Activated CD4-positive, alpha-beta T cell treated with anti-CD3 and anti-CD28 coated beads, Interleukin-2, Interleukin-6, amounts not matched to agents 100 ng/mL and 50 ng/mL, durations not matched to agents 16 hours and 8 hours (primary cell): ENCODE measurements around the gene C1GALT1.
"Not testable (repeated sequence)": the region's sequence is repeated elsewhere in the genome, so short reads cannot be mapped to it uniquely, and the experiment has no call there.

Source experiments
- DNase-seq: peaks from one replicate; pipeline ENCODE4 v3.0.0-alpha.2; 2020

The C1GALT1 gene

DNA sequence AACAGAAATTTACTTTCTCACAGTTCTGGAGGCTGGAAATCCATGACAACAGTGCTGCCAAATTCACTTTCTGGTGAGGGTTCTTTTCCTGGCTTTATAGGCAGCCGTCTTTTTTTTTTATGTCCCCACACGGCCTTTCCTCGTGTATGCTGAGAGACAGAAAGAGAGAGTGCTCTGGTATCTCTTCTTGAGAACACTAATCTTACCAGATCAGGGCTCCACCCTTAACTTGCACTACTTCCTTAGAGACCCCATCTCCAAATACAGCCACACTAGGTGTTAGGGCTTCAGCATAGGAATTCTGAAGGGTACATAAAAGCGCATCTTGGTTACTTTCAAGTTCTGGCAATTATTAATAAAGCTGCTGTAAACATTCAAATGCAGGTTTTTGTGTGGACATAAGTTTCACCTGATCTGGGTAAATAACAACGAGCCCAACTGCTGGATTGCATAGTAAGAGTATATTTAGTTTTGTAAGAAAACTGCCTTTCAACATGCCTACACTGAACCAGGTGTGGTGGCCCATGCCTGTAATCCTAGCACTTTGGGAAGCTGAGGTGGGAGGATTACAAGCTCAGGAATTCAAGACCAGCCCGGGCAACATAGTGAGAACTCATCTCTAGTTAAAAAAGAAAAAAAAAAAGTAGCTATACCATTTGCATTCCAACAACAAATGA, 8.2 kb upstream of the C1GALT1 start:
- no peak for DNase-seq

- DNase-seq = no peak
Observed at GRCh38 chr7:7175075-7175695, 7.2 kb upstream of the C1GALT1 start.

GRCh38 chr7:7176406-7177043, 5.8 kb upstream of the C1GALT1 start:
- DNase-seq = no peak

DNA sequence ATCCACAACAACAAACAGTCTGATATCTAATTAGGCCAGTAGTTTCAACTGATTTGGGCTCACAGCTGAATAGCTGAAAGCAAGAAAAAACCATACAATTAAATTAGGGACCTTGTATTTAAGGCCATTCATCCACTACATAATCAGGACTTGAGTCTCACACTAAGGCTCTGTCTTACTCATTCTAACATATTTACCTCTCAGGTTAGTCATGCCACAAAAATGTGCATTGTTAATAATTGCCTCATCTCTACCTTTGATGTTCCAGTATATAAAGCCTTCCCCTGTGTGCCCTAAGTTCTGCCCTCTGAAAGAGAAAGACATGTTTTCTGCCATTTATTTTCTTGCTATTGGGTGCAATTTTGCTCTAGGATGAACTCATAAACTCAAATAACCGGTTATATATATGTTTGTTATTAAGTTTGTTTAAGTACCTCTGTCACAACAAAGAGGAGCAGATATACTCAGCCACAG, 5.3 kb upstream of the C1GALT1 start:
- DNase-seq = no peak

DNA sequence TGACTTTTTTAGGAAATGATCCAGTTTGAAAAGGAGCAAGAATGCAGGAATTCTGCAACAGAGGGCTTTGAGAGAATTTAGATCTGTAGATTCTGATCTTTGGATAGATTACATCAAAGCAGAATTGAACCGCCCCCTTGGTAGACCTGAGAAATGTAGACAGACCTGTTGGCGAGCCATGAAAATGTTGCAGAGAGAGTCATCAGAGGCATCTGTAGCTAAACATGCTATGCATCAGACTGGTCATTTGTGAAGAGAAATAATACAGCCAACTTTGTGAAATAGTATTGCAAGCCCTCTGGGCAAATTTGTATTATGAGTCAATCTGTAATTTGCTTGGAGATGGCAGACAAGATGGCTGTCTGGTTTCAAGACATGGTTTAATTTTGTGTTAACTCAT, 4.3 kb upstream of the C1GALT1 start:
- DNase-seq = no peak

DNA sequence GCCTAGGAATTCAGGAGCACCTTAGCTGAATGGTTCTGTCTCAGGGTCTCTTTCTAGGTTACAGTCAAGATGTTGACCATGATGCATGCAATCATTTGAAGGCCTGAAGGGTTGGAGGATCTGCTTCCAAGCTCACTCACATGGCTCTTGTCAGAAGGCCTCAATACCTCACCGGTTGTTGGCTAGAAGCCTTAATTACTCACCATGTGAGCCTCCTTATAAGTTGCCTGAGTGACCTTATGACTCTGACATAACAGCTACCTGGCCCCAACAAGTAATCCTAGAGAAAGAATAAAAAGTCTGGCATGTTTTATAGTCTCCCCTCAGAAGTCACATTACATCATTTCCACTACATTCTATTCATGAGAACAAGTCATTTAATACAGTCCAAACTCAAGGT, 3.4 kb upstream of the C1GALT1 start:
- DNase-seq = no peak

DNA sequence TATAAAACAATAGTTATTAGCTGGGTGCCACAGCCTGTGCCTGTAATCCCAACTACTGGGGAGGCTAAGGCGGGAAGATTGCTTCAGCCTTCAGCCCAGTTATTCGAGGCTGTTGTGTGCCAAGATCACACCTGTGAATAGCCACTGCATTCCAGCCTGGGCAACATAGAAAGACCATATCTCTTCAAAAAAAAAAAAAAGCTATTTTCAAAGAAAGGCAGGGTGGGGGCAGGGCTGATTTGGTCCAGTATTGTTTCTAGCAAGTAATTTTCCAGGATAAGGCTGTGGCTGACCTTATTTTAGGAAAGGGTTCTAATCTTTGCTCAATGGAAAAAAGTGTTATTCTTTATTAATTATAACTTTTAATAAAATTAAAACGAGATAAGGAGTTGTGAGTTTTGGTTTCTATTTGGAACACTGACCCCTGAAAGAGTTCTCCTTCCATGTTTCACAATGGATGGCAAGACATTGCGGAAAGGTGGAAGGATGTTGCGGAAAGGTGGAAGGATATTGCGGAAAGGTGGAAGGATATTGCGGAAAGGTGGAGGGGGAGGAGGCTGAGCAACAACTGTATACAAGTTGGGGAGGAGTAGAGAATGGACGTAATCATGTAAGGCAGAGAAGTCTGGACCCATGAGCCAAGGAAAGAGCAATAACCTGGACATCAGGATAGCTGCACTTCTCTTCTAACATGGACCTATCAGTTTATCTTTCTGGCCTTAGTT, 1.5 kb upstream of the C1GALT1 start:
- DNase-seq = no peak

GRCh38 chr7:7181519-7182155, 707 bp upstream of the C1GALT1 start:
- peak; percentile 57 for DNase-seq

DNA sequence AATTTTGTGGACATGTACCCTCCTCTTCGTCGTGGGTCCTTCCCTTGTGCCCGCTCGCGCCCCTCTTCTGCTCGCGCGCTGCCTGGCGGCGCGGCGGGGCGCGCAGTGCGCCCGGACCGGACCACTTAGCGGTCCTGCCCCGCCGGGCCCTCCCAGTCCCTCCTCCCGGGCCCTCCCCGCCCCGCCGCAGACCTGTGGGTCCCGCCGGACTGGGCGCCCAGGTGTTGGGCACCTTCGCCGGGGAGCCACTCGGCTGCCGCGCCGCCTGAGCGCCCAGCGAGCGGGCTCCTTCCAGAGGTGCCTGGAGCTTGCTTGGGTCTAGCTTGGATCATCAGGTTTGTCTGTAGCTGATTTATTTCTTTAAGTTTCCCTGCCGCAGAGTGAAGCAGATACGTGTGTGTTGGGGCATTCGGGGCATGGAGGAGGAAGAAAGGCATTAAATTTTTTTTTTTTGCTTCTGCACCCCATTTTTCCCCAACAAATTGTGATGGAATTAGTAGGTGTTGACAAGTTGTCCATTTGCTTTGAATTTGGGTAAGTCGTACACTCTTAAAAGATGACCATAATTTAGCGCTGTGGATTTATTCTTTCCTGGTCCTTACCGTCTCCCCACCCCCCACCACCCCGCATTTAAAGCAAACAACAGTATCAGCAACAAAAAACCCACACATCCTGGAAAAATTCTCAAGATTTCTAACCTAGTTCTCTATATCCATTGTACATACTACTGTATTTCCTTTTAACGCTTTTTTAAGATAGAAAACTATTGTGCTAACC, 905 bp downstream of the C1GALT1 start:
- peak; percentile 59 for DNase-seq

DNA sequence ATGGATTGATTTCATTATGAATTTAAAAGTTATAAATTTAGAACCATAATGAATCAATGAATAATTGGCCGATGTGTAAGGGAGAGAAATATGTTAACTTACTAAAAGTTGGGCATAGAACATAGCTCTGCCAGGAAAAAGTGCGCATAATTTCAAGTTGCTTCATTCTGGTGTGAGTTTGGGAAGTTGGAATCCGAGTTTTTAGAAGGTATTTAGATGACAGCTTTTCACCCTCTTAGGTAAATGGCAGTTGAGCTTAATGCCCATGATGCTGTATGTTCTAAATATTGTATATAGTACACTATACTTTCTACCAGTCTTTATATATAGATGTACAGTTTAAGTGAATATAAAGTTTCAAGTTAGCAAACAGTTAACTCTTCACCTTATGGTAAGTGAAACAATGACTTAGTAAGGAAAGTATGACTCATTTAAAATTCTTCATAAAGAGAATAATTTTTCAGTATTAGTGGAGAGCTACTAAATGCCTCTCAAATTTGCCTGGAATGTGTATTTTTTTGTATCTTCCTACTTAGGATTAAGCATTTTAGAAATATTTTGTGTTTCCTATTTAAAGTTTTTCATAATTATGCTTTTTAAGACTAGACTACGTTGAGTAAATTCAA, 1.6 kb downstream of the C1GALT1 start:
- peak; percentile 8 for DNase-seq

GRCh38 chr7:7185371-7185989, 3.1 kb downstream of the C1GALT1 start:
- no peak for DNase-seq

DNA sequence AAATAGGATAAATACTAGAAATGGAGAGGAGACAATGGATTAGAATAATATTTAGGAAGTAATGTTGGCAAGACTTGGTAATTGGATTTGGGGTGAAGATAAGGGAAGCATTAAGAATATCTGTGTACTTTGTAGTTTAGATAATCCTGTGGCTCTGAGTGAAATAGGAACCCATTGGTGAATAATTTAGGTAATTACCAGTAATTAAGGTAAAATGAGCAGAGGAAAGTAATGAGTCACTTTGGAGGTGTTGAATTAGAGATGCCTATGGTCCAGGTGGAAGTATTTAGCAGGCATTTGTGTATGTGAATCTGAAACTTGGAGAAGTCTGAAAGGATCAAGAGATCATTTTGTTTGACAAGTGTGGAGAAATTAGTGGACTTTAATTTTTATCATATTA, 5.7 kb downstream of the C1GALT1 start:
- DNase-seq = peak; percentile 40

- DNase-seq = no peak
Observed at GRCh38 chr7:7188742-7189141, 6.4 kb downstream of the C1GALT1 start.

DNA sequence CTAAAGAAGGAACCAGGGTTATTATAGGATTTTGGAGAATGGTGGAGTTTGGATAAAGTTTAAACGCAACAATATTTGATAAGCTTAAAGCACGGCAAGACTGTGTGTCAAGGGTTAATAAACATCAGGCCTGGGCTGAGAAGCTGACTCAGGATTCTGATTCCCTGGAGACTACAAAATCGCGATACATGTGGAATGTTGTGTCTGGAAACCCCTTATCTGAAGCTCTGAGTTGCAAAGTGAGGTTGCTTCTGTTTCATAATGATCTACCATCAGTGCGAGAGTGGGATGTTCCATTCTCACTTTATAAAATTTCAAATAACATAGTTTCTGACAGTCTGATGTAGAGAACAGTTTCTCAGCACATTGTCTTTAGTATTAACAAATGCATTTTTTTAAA, 7.8 kb downstream of the C1GALT1 start:
- no peak for DNase-seq

- DNase-seq = no peak
Observed at GRCh38 chr7:7191137-7191536, 8.8 kb downstream of the C1GALT1 start.

DNA sequence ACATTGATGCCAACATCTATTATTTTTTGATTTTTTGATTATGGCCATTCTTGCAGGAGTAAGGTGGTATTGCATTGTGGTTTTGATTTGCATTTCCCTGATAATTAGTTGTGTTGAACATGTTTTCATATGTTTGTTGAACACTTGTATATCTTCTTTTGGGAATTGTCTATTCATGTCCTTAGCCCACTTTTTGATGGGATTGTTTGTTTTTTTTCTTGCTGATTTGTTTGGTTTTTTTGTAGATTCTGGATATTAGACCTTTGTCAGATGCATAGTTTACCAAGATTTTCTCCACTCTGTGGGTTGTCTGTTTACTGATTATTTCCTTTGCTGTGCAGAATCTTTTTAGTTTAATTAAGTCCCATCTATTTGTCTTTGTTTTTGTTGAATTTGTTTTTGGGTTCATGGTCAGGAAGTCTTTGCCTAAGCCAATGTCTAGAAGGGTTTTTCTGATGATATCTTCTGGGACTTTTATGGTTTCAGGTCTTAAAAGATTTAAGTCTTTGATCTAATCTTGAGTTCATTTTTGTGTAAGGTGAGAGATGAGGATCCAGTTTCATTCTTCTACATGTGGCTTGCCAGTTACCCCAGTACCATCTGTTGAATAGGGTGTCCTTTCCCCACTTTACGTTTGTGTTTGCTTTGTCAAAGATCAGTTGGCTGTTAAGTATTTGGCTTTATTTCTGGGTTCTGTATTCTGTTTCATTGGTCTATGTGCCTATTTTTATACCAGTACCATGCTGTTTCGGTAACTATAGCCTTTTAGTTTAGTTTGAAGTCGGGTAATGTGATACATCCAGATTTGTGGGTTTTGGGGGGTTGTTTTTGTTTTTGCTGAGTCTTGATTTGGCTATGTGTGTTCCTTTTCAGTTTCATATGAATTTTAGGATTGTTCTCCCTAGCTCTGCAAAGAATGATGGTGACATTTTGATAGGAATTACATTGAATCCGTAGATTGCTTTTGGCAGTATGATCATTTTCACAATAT, 10.7 kb downstream of the C1GALT1 start:
- DNase-seq = peak; percentile 23

DNA sequence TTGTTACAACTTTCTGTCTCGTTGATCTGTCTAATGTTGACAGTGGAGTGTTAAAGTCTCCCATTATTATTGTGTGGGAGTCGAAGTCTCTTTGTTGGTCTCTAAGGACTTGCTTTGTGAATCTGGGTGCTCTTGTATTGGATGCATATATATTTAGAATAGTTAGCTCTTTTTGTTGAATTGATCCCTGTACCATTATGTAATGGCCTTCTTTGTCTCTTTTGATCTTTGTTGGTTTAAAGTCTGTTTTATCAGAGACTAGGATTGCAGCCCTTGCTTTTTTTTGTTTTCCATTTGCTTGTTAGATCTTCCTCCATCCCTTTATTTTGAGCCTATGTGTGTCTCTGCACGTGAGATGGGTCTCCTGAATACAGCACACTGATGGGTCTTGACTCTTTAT, 17.2 kb downstream of the C1GALT1 start:
- not testable (repeated sequence) for DNase-seq

DNA sequence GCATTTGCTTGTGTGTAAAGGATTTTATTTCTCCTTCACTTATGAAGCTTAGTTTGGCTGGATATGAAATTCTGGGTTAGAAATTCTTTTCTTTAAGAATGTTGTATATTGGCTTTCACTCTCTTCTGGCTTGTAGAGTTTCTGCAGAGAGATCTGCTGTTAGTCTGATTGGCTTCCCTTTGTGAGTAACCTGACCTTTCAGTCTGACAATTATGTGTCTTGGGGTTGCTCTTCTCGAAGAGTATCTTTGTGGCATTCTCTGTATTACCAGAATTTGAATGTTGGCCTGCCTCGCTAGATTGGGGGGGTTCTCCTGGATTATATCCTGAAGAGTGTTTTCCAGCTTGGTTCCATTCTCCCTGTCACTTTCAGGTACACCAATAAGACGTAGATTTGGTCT, 17.9 kb downstream of the C1GALT1 start:
- not testable (repeated sequence) for DNase-seq

- DNase-seq = peak; percentile 53
Observed at GRCh38 chr7:7201578-7202374, 19.4 kb downstream of the C1GALT1 start.
